WTC11 (cell line): Measurements from ENCODE around the gene CORIN. TPM values are rescaled to one million over a fixed set of nuclear protein-coding genes. Genes with fewer than 3 reads are reported as not detected.

ENCODE experiments used
- ATAC-seq: fragments of 200-7000 bp; cut with Tn5 transposase; 2 replicates; pipeline ENCODE4 v1.10.0; 2021; ENCODE audit warnings: mild to moderate bottlenecking, moderate library complexity
- CTCF ChIA-PET: fragments of 300-600 bp; sonication (Branson Sonifier 250); formaldehyde crosslinking; loops from one replicate; lab custom pipeline; 2021; ENCODE audit warnings: antibody characterized with exemption; lab: Charles Lee
- POLR2A ChIA-PET: fragments of 350-600 bp; sonication (Branson Sonifier 250); formaldehyde crosslinking; loops from one replicate; lab custom pipeline; 2021; ENCODE audit warnings: antibody characterized with exemption; lab: Charles Lee
- DNase-seq: peaks from one replicate; pipeline ENCODE4 v3.0.0; 2021; ENCODE audit warnings: low spot score
- H3K27ac Mint-ChIP-seq: 2 replicates; pipeline ENCODE4 v1.8.0; 2021; ENCODE audit warnings: mixed read lengths
- H3K27me3 Mint-ChIP-seq: 2 replicates; pipeline ENCODE4 v1.8.0; 2021; ENCODE audit warnings: low read depth, mild to moderate bottlenecking, moderate library complexity, mixed read lengths
- H3K36me3 Mint-ChIP-seq: 2 replicates; pipeline ENCODE4 v1.8.0; 2021; ENCODE audit warnings: mixed read lengths
- H3K4me1 Mint-ChIP-seq: 2 replicates; pipeline ENCODE4 v1.8.0; 2022; ENCODE audit warnings: mixed read lengths
- H3K4me3 Mint-ChIP-seq: 2 replicates; pipeline ENCODE4 v1.8.0; 2021; ENCODE audit warnings: mild to moderate bottlenecking, moderate library complexity, mixed read lengths
- H3K9me3 Mint-ChIP-seq: 2 replicates; pipeline ENCODE4 v1.8.0; 2021; ENCODE audit warnings: mixed read lengths
- CBFB ChIP-seq: sonication (generic); formaldehyde crosslinking; IDR thresholded peaks from 2 replicates; pipeline ENCODE4 v1.8.1; 2022; ENCODE audit warnings: mild to moderate bottlenecking, low read depth, missing genetic modification reagents
- CREM ChIP-seq: sonication (generic); formaldehyde crosslinking; IDR thresholded peaks from 2 replicates; pipeline ENCODE4 v1.8.1; 2022; ENCODE audit warnings: mild to moderate bottlenecking, missing genetic modification reagents, moderate library complexity
- FOXJ3 ChIP-seq: sonication (generic); formaldehyde crosslinking; IDR thresholded peaks from 2 replicates; pipeline ENCODE4 v1.9.0; 2021; ENCODE audit warnings: missing genetic modification reagents, mild to moderate bottlenecking, borderline replicate concordance
- FOXK1 ChIP-seq: sonication (generic); formaldehyde crosslinking; IDR thresholded peaks from 2 replicates; pipeline ENCODE4 v1.8.0; 2022; ENCODE audit warnings: mild to moderate bottlenecking, moderate library complexity, missing genetic modification reagents
- MXD4 ChIP-seq: fragments of 250-450 bp; sonication (Bioruptor Pico); IDR thresholded peaks from 2 replicates; pipeline ENCODE4 v1.8.0; 2021; ENCODE audit warnings: mild to moderate bottlenecking, moderate library complexity, borderline replicate concordance
- MYBL2 ChIP-seq: sonication (generic); formaldehyde crosslinking; IDR thresholded peaks from 2 replicates; pipeline ENCODE4 v1.8.1; 2023; ENCODE audit warnings: mild to moderate bottlenecking, moderate library complexity, missing genetic modification reagents
- NFE2L1 ChIP-seq: sonication (generic); formaldehyde crosslinking; IDR thresholded peaks from 2 replicates; pipeline ENCODE4 v1.8.1; 2023; ENCODE audit warnings: missing genetic modification reagents
- RELA ChIP-seq: sonication (generic); formaldehyde crosslinking; IDR thresholded peaks from 2 replicates; pipeline ENCODE4 v1.8.1; 2022; ENCODE audit warnings: missing genetic modification reagents, mild to moderate bottlenecking, borderline replicate concordance
- TEAD1 ChIP-seq: sonication (generic); formaldehyde crosslinking; IDR thresholded peaks from 2 replicates; pipeline ENCODE4 v1.8.0; 2022; ENCODE audit warnings: mild to moderate bottlenecking, missing genetic modification reagents
- TP53 ChIP-seq: sonication (generic); formaldehyde crosslinking; IDR thresholded peaks from 2 replicates; pipeline ENCODE4 v1.8.1; 2023; ENCODE audit warnings: mild to moderate bottlenecking, missing genetic modification reagents
- ZBTB21 ChIP-seq: sonication (generic); formaldehyde crosslinking; IDR thresholded peaks from 2 replicates; pipeline ENCODE4 v1.8.1; 2023; ENCODE audit warnings: mild to moderate bottlenecking, missing genetic modification reagents, borderline replicate concordance
- ZNF219 ChIP-seq: sonication (generic); formaldehyde crosslinking; IDR thresholded peaks from 2 replicates; pipeline ENCODE4 v1.8.0; 2023; ENCODE audit warnings: missing genetic modification reagents, mild to moderate bottlenecking, borderline replicate concordance
- ZNF232 ChIP-seq: sonication (generic); formaldehyde crosslinking; IDR thresholded peaks from 2 replicates; pipeline ENCODE4 v1.8.0; 2022; ENCODE audit warnings: mild to moderate bottlenecking, missing genetic modification reagents
- ZNF263 ChIP-seq: sonication (generic); formaldehyde crosslinking; IDR thresholded peaks from 2 replicates; pipeline ENCODE4 v1.8.1; 2022; ENCODE audit warnings: low read depth, mild to moderate bottlenecking, moderate library complexity, missing genetic modification reagents
- ZNF396 ChIP-seq: fragments of 250-450 bp; sonication (Bioruptor Pico); IDR thresholded peaks from 2 replicates; pipeline ENCODE4 v1.8.0; 2021; ENCODE audit warnings: mild to moderate bottlenecking, moderate library complexity, borderline replicate concordance
- ZNF416 ChIP-seq: fragments of 250-450 bp; sonication (Bioruptor Pico); IDR thresholded peaks from 2 replicates; pipeline ENCODE4 v1.9.0; 2021; ENCODE audit warnings: mild to moderate bottlenecking, inconsistent platforms
- ZNF671 ChIP-seq: fragments of 250-450 bp; sonication (Bioruptor Pico); IDR thresholded peaks from 2 replicates; pipeline ENCODE4 v1.8.0; 2021; ENCODE audit warnings: mild to moderate bottlenecking
- total RNA-seq: library from RNA; stranded (reverse); gene quantifications from 3 replicates; pipeline ENCODE4 v1.2.3, GENCODE V29; 2021
- TF ChIP-seq, protein P1 (sequence below): sonication (generic); formaldehyde crosslinking; IDR thresholded peaks from 2 replicates; pipeline ENCODE4 v1.8.0; 2022; ENCODE audit warnings: missing genetic modification reagents
- TF ChIP-seq, protein P2 (sequence below): sonication (generic); formaldehyde crosslinking; IDR thresholded peaks from 2 replicates; pipeline ENCODE4 v1.8.0; 2023; ENCODE audit warnings: missing genetic modification reagents
- TF ChIP-seq, protein P3 (sequence below): sonication (generic); formaldehyde crosslinking; IDR thresholded peaks from 2 replicates; pipeline ENCODE4 v1.8.0; 2022; ENCODE audit warnings: mild to moderate bottlenecking, missing genetic modification reagents
- TF ChIP-seq, protein P4 (sequence below): fragments of 250-450 bp; sonication (Bioruptor Pico); IDR thresholded peaks from 2 replicates; pipeline ENCODE4 v1.9.0; 2021; ENCODE audit warnings: mild to moderate bottlenecking

The CORIN gene
- total RNA-seq, 1 experiment from 2014 or later = 0.33 TPM

DNA sequence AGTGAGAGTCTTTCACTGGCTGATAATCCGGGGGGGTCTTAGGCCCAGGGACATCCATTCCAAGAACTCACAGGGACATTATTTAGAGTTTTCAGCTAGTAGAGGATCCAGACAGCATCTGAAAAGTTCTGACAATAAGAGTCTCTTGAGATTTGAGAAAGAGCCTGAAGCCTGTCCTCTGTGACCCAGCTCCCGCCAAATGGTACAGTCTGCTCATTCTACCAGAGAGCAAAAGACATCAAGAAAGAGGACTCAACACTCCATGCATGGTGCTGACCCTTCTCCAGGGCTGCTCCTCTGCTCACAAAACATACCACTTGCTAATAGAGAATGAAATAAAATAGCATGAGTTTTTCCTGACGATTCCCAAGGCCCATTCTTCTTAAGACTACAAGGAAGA lies 190.8 kb downstream of the CORIN start:
- TF ChIP-seq CREM (CRISPR knock-in tag) (no peak), ZNF416 (no peak), TP53 (CRISPR knock-in tag) (no peak), ZBTB21 (CRISPR knock-in tag) (no peak), FOXK1 (CRISPR knock-in tag) (no peak), ZNF232 (CRISPR knock-in tag) (no peak), ZNF263 (no peak), FOXJ3 (CRISPR knock-in tag) (no peak), RELA (CRISPR knock-in tag) (no peak), CBFB (CRISPR knock-in tag) (no peak), ZNF671 (CRISPR knock-in tag) (no peak), MYBL2 (CRISPR knock-in tag) (no peak), ZNF219 (CRISPR knock-in tag) (no peak), ZNF396 (no peak)
- TF ChIP-seq, protein P1, sequence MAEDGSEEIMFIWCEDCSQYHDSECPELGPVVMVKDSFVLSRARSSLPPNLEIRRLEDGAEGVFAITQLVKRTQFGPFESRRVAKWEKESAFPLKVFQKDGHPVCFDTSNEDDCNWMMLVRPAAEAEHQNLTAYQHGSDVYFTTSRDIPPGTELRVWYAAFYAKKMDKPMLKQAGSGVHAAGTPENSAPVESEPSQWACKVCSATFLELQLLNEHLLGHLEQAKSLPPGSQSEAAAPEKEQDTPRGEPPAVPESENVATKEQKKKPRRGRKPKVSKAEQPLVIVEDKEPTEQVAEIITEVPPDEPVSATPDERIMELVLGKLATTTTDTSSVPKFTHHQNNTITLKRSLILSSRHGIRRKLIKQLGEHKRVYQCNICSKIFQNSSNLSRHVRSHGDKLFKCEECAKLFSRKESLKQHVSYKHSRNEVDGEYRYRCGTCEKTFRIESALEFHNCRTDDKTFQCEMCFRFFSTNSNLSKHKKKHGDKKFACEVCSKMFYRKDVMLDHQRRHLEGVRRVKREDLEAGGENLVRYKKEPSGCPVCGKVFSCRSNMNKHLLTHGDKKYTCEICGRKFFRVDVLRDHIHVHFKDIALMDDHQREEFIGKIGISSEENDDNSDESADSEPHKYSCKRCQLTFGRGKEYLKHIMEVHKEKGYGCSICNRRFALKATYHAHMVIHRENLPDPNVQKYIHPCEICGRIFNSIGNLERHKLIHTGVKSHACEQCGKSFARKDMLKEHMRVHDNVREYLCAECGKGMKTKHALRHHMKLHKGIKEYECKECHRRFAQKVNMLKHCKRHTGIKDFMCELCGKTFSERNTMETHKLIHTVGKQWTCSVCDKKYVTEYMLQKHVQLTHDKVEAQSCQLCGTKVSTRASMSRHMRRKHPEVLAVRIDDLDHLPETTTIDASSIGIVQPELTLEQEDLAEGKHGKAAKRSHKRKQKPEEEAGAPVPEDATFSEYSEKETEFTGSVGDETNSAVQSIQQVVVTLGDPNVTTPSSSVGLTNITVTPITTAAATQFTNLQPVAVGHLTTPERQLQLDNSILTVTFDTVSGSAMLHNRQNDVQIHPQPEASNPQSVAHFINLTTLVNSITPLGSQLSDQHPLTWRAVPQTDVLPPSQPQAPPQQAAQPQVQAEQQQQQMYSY = no peak
- TF ChIP-seq, protein P2, sequence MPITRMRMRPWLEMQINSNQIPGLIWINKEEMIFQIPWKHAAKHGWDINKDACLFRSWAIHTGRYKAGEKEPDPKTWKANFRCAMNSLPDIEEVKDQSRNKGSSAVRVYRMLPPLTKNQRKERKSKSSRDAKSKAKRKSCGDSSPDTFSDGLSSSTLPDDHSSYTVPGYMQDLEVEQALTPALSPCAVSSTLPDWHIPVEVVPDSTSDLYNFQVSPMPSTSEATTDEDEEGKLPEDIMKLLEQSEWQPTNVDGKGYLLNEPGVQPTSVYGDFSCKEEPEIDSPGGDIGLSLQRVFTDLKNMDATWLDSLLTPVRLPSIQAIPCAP (CRISPR knock-in tag) = no peak
- TF ChIP-seq, protein P3, sequence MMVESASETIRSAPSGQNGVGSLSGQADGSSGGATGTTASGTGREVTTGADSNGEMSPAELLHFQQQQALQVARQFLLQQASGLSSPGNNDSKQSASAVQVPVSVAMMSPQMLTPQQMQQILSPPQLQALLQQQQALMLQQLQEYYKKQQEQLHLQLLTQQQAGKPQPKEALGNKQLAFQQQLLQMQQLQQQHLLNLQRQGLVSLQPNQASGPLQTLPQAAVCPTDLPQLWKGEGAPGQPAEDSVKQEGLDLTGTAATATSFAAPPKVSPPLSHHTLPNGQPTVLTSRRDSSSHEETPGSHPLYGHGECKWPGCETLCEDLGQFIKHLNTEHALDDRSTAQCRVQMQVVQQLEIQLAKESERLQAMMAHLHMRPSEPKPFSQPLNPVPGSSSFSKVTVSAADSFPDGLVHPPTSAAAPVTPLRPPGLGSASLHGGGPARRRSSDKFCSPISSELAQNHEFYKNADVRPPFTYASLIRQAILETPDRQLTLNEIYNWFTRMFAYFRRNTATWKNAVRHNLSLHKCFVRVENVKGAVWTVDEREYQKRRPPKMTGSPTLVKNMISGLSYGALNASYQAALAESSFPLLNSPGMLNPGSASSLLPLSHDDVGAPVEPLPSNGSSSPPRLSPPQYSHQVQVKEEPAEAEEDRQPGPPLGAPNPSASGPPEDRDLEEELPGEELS (CRISPR knock-in tag) = no peak
- Mint-ChIP-seq H3K27ac (no peak overlapping the region), H3K4me3 (no peak overlapping the region), H3K4me1 (peaks cover 23% of the 10 kb centered on the region), H3K36me3 (no peaks in the 10 kb centered on the region), H3K9me3 (no peaks in the 10 kb centered on the region), H3K27me3 (no peaks in the 10 kb centered on the region)
- ChIA-PET CTCF (no interaction called here), POLR2A (no interaction called here)
- ATAC-seq = no peak
- DNase-seq = no peak

DNA sequence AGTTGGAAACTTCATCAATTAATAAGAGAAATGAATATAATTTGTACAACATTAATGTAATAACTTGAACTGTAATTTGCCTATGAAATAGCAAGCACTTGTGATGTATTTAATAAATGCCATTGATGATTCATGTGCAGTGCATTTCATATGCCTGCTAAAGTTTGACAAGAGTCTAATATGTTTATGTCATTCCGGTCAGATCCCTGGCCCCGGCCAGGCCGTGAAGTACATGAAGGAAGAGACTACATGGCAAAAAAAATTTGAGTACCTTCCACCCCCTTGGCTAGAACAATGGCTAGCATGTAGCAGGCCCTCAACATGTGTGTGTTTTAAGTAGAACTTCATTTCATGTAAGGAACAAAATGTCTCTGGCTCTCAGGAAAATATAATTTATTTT lies 191.5 kb downstream of the CORIN start:
- ChIA-PET POLR2A (no interaction called here), CTCF (no interaction called here)
- Mint-ChIP-seq H3K9me3 (no peaks in the 10 kb centered on the region), H3K27ac (no peak overlapping the region), H3K27me3 (no peaks in the 10 kb centered on the region), H3K4me3 (no peak overlapping the region), H3K36me3 (no peaks in the 10 kb centered on the region), H3K4me1 (peaks cover 17% of the 10 kb centered on the region)
- TF ChIP-seq, protein P4, sequence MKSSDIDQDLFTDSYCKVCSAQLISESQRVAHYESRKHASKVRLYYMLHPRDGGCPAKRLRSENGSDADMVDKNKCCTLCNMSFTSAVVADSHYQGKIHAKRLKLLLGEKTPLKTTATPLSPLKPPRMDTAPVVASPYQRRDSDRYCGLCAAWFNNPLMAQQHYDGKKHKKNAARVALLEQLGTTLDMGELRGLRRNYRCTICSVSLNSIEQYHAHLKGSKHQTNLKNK = no peak
- no peak for TF ChIP-seq MXD4
- no peak for TF ChIP-seq TEAD1
- no peak for TF ChIP-seq NFE2L1 (CRISPR knock-in tag)
- no peak for DNase-seq
- no peak for ATAC-seq
